CD4-positive, alpha-beta T cell treated with Interleukin-15 for 4 hours (primary cell): ENCODE results near the gene MLH1.

Experiments
- DNase-seq: peaks from one replicate; pipeline ENCODE4 v3.0.0-alpha.2; 2020; ENCODE audit warnings: low spot score

The MLH1 gene

DNA sequence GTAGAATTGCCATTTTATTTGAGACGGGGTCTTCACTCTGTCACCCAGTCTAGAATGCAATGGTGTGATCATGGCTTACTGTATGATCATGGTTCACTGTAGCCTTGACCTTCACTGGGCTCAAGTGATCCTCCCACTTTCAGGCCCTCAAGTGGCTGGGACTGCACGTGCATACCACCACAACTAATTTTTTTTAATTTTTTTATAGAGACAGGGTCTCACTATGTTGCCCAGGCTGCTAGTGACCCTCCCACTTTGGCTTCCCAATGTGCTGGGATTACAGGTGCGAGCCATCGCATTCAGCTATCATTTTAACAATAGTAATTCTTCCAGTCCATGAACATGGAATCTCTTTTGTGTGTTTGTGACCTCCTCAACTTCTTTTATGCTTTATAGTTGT is 12.3 kb upstream of the MLH1 start:
- DNase-seq = no peak

DNA sequence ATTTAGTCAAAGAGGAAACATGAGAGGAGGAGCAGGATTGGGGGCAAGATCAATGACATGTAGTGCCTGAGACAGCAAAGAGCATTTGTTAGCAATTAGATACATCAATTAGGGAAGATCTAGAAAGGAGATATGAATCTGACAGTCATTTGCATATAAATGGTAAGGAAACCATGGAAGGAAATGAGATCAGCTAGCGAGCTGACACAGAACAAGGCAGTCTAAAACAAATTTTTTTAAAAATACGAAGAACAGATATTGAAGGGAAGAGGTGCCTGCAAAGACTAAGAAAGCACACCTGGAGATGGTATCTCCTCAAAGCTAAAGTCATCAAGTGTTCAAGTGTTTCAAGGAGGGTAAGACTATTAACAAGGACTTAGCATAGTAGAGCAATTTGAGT is 5.0 kb upstream of the MLH1 start:
- DNase-seq = peak; percentile 44

DNA sequence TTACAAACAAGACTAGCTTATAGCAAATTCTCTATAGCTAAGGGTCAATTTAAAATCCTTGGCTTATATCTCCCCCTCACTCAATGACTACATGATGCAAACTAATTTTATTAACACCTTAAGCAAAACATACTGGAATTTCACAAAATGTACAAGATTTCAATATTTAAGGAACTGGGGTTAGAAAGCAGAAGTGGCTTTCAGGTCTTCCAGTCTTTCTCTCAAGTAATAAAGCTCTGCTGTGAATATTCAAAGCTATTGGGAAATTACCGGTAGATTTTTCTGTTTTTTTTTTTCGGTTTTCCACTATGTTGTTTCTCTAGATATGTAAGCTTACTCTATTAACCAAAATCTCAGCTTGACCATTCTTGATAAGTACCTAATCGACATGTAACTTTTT is 4.3 kb upstream of the MLH1 start:
- DNase-seq = no peak

DNA sequence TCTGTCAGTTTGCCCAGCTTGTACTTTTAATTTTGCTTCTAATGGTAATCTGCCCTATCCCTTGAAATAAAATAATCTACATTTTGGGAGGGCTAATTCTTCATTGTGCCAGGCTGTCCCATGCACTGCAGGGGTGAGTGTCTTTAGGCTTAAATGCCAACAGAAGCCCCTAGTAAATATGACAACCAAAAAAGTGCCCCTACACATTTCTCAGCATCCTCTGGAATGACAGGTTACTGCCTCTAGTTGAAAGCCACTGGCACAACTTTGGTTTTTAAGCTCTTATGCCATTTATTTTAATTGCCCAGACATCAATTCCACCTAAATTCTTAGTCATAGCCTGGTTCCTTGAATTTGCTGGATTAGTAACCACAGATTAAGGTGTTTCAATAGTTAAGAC is 3.8 kb upstream of the MLH1 start:
- no peak for DNase-seq

GRCh38 chr3:36991147-36991546 is 2.2 kb upstream of the MLH1 start:
- no peak for DNase-seq

GRCh38 chr3:36991923-36992805 is 1.2 kb upstream of the MLH1 start:
- DNase-seq = peak; percentile 19

DNA sequence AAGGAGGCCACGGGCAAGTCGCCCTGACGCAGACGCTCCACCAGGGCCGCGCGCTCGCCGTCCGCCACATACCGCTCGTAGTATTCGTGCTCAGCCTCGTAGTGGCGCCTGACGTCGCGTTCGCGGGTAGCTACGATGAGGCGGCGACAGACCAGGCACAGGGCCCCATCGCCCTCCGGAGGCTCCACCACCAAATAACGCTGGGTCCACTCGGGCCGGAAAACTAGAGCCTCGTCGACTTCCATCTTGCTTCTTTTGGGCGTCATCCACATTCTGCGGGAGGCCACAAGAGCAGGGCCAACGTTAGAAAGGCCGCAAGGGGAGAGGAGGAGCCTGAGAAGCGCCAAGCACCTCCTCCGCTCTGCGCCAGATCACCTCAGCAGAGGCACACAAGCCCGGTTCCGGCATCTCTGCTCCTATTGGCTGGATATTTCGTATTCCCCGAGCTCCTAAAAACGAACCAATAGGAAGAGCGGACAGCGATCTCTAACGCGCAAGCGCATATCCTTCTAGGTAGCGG is 452 bp upstream of the MLH1 start, which contains the start of gene EPM2AIP1:
Gene EPM2AIP1, minus strand, starts transcription at position 326 of the 520 bp plus-strand sequence. Its CDS starts 54 bp downstream, at position 272.
- DNase-seq = no peak

GRCh38 chr3:37014620-37015019 is 21.3 kb downstream of the MLH1 start:
- no peak for DNase-seq

DNA sequence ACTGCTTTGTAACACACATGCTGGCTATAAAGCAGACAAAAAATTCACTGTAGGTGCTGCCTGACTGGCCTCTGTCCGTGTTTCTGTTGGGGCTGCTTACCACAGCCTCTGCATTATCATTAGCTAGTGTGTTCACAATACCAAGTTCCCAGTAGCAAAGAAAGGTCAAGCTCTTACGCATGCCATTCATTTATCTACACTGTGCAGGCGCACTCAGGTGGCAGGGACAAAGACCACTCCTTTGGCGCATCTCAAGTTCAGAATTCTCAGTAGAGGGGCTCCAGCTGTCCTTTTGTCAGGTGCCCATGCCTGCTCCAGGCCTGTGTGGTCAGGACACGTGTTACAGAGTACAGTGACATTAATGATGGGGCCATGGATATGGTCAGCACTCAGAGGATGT is 22.3 kb downstream of the MLH1 start:
- DNase-seq = no peak

DNA sequence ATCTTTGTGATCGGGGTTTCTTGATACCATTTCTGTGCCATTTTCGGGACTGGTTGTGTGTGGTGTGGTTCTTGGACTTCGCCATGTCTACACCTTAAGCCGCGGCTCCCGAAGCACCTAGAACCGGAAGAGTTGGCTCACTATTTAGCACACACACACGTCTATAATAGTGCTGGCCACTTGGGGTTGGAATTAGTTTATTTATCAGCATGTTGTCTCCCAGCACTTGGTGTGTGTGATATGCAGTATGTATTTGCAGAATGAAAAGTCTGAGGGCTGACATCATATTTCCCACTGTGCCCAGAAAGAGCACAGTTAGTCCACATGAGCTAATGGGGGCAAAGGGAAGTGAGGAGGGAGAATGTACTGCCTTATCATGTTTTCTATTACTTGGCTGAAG is 23.6 kb downstream of the MLH1 start:
- no peak for DNase-seq

- no peak for DNase-seq
Measured at GRCh38 chr3:37017683-37018082, 24.4 kb downstream of the MLH1 start.

GRCh38 chr3:37024092-37024491 is 30.8 kb downstream of the MLH1 start:
- DNase-seq = peak; percentile 7

DNA sequence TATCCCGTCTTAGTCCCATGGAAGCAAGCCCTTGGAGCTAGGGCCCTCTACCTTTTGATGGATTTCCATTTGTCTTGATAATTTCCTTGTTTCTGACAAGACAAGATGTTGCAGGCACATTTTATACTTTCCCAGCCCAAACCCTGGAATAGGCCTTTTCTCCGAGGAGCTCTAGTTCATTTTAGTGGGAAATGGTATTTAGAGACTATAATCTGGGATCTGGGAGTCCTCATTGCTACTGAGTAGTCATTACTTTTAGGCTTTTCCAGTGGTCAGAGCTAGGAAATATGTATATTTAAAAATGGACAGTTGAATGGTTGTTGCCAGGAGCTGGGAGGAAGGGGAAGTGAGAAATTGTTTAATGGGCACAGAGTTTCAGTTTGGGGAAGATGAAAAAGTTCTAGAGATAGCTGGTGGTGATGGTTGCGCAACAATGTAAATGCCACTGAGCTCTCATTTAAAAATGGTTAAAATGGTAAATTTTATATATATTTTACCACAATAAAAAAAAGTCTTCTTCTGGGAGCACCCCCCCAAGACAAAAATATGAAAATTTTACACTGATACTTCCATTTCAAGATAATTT is 31.6 kb downstream of the MLH1 start:
- DNase-seq = no peak

DNA sequence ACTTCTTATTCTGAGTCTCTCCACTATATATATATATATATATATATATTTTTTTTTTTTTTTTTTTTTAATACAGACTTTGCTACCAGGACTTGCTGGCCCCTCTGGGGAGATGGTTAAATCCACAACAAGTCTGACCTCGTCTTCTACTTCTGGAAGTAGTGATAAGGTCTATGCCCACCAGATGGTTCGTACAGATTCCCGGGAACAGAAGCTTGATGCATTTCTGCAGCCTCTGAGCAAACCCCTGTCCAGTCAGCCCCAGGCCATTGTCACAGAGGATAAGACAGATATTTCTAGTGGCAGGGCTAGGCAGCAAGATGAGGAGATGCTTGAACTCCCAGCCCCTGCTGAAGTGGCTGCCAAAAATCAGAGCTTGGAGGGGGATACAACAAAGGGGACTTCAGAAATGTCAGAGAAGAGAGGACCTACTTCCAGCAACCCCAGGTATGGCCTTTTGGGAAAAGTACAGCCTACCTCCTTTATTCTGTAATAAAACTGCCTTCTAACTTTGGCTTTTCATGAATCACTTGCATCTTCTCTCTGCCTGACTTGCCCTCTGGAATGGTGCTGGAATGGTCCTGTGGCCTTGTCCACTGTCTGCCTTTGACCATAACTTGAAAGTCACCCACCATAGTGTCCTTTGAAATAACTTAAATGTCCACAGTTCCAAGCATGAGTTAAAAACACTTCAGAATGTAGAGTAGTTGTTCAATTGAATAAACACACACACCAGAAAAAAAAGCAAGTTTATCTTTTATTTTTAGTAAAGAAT is 32.4 kb downstream of the MLH1 start:
- no peak for DNase-seq

- no peak for DNase-seq
Measured at GRCh38 chr3:37026851-37027250, 33.5 kb downstream of the MLH1 start.

DNA sequence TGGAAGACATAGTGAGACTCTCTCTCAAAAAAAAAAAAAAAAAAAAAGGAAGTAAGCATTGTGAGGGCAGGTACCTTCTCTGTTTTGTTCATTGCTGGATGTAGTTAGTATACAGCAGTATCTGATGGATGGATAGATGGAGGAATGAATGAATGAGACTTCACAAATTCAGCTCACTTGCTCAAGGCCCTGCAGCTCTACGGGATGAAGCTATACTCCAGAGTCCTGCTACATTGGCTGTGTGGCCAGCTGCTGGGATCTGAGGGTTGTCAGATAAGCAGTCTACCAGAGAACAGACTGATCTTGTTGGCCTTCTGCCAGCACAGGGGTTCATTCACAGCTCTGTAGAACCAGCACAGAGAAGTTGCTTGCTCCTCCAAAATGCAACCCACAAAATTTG is 35.0 kb downstream of the MLH1 start:
- DNase-seq = no peak

DNA sequence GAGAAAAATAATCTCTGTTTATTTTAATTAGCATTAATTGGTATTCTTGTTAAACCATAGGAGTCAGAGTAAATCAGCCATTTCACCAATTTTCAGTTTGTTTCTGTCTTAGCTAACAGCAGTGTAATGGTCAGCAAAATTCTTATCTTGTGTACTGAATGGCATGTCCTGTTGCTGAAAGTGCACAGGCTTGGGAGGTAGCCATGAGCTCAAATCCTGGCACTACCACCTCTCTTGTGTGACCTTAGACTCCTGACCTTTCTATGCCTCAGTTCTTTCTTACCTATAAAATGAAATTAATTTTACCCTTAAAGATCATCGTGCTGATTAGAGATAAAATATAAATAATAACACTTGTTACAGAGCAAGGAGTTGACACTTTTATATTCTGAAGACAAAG is 35.8 kb downstream of the MLH1 start:
- no peak for DNase-seq

DNA sequence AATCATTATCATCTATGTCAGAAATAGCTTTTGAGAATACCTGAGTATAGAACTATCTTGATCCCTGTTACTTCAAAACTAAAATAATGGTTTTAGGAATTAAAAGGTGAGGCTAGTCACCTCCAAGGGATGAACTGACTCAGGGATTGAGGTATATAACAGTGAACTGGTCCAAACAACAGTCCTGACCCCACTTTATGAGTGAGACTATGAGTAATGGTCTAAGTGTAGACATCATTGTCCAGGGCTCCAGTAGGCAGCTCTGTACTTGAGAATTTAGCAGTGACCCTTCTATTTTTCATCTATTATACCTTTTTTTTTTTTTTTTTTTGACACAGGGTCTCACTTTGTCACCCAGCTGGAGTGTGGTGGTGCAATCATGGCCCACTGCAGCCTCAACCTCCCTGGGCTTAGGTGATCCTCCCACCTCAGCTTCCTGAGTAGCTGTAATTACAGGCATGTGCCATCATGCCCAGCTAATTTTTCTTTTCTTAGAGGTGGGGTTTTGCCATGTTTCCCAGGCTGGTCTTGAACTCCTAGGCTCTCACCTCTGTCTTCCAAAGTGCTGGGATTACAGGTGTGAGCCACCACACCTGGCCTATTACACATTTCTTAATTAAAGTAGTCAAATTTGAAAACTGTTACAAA is 36.3 kb downstream of the MLH1 start:
- no peak for DNase-seq

DNA sequence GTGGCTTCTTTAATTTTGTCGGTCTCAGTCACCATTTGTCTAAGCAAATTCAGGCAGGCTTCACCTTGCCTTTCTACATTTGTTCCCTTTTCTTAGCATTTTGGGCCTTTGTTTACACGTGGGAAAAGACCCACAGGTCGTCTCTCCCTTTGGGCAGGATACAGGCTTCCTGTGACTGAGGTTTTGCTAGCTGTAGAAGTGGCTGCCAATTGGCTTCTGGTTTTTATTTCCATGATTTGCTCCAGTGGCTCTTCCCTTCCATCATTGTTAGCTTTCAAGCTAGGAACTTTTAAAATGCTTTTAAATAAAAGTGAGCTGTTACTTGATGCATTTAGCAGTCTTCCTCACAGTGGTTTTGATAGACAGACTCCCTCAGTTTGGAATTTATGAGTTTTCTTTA is 37.3 kb downstream of the MLH1 start:
- DNase-seq = no peak

- DNase-seq = no peak
Measured at GRCh38 chr3:37031096-37031682, 37.9 kb downstream of the MLH1 start.

GRCh38 chr3:37032961-37033360 is 39.6 kb downstream of the MLH1 start:
- no peak for DNase-seq

DNA sequence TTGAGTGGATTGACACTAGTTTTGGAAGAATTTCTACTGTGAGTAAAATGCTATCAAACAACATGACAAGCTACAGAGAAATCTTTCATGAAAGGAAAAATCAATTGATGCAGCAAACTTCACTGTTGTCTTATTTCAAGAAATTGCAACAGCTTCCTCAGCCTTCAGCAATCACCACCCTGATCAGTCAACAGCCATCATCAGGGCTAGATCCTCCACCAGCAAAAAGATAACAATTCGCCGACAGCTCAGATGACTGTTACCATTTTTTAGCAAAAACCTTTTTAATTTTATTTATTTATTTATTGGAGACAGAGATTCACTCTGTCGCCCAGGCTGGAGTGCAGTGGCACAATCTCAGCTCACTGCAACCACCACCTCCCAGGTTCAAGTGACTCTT is 44.0 kb downstream of the MLH1 start:
- no peak for DNase-seq
